Posterior vena cava (tissue), 2 donors: ENCODE data around the gene GALNTL6. TPM values are rescaled to one million over a fixed set of nuclear protein-coding genes. Genes with fewer than 3 reads are reported as not detected.

Source experiments
- DNase-seq: peaks from one replicate; pipeline ENCODE4 v3.0.0-alpha.2; 2020; ENCODE audit warnings: low spot score
- intact Hi-C, 2 donors: fragments of 100-400 bp; cut with DNase I; formaldehyde crosslinking; loops; one replicate each; pipeline versions ENCODE4 v1.14.1 to v1.14.2; 2022 to 2023
- long read RNA-seq, 2 donors: library from polyadenylated mRNA; unstranded; transcript quantifications; one replicate each; pipeline ENCODE4 v2.0.0, GENCODE V29; 2020 to 2021
- total RNA-seq, 2 donors: library from RNA; stranded (reverse); fragmentation: NEBNext Ultra II Directional; extraction: Animal tissue kit (Norgen Biotek cat#: 25700); gene quantifications; one replicate each; pipeline ENCODE4 v1.2.1, GENCODE V29; 2021
- donor health status: DM: yes; HTN: yes; CAD: no.
- donor health status: DM: yes; HTN: yes; CAD: no.

GALNTL6 gene
- not detected for total RNA-seq
- long read RNA-seq, donor 1, result 0 reads
- long read RNA-seq, donor 2, result 0 reads

DNA sequence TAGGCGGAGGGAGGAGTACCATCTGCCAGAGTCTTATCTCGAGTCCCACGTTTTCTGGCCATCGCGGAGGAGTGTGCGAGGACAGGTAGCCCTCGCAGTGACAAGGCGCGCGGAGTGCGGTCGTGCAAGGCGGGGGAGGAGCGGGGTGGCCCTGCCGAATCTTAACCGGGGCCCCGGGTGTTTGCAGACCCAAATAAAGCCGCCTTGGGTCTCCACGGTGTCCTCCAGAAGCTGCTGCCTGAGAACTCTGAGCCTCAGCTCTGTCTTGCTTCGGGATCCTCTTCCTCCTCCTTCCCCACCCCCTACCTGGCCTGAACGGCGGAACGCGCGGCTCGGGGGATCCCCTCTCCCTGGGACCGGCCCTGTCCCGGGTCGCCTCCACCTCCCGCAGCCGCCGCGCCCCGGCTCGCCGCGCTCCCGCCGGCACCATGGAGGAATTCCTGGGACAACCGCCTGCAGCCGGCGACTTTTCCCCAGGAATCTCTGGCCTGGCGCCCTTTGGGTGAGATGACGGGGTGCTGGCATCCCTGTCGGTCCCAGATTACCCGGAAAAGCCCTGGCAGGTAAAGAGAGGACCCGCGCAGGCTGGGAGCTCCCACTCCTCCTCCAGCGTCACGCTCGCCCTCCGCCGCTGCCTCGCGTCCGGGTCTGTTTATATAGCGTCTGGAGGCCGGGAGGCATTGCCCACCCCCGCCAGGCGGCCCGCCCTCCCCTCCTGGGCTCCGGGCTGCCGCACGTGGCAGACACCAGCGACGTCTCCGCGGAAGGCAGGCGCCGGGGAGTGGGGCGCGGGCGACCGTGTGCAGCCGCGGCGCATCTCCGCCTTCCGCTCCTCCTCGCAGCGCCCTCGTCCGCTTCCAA lies at the start of gene GALNTL6:
TSS of gene GALNTL6 (plus strand) at position 740 of the 861 bp plus-strand sequence.
- intact Hi-C loops, result no loop called here
- DNase-seq, result peak; percentile 55

- DNase-seq, result no peak
- intact Hi-C loops, result no loop called here
Observed at GRCh38 chr4:171765514-171765913, 47.7 kb upstream of the GALNTL6 start.

DNA sequence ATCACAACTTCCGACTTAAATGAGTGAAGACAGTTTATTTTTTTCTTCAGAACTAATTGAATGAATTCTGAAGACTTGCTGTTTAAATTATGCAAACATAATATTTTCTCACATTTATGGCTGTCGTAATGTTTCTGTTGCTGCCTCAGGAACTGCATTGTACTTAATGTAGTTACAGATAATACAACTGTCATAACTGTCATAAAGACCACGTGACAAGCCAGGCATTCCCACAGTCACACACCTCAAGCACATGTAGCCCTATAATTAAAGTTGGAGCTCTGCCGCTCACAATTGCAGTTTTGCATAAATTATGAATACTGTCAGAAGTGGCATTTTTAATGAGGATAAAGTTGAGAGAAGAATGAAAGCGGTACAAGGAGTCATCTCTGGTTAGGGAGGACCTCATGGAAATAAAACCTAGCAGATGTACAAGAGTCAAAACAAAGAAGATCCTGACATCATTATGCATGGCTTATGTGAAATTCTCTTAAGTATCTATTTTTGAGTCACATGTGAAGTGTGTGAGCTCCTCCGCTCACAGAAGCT lies 38.5 kb upstream of the GALNTL6 start:
- no peak for DNase-seq
- intact Hi-C loops, result no loop called here

GRCh38 chr4:171779301-171779700 lies 33.9 kb upstream of the GALNTL6 start:
- DNase-seq, result no peak
- intact Hi-C loops, result no loop called here

- DNase-seq, result no peak
- intact Hi-C loops, result no loop called here
Observed at GRCh38 chr4:171785388-171785787, 27.8 kb upstream of the GALNTL6 start.

- no peak for DNase-seq
- intact Hi-C loops, result no loop called here
Observed at GRCh38 chr4:171793723-171794122, 19.5 kb upstream of the GALNTL6 start.

DNA sequence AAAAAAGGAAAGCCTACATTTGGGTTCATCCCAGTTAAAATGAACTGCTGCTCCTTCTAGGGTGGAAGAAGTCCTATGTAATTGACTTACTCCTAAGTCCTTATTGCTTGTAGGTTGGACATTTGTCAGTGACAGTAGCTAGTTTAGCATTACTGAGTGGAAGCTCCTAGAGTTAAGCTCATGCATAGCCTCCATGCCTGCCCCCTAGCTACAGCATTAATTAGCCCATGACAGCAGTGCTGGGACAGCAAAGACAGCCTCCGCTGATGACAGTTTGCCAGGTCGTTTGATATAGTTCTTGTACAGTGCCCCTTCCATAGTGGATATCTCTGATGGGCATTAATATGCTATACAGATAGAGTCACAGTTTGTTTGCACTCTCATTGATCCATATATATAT lies 18.7 kb upstream of the GALNTL6 start:
- intact Hi-C loops, result no loop called here
- no peak for DNase-seq

DNA sequence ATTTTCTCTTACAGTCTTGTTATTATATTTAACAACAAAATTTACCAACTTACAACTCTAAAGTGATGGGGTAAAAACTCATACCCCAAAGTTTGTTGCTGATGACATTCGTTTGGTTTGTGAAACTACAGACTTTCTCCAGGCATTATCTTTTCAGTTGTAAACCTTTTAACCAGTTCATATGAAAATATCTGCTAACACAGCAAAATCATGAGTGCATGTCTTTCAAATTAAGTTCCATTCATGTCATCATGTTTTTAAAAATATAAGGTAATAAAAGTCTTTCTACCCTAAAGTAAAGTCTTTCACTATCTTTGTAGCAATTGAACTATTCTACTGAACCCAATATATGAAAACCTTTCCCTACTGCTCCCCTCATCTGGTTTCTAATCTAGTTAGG lies 3.4 kb upstream of the GALNTL6 start:
- intact Hi-C loops, result no loop called here
- no peak for DNase-seq

GRCh38 chr4:171812333-171812664 lies 905 bp upstream of the GALNTL6 start:
- intact Hi-C loops, result no loop called here
- DNase-seq, result no peak

GRCh38 chr4:171813526-171814250 lies 484 bp downstream of the GALNTL6 start:
- intact Hi-C loops, result no loop called here
- DNase-seq, result peak; percentile 67

DNA sequence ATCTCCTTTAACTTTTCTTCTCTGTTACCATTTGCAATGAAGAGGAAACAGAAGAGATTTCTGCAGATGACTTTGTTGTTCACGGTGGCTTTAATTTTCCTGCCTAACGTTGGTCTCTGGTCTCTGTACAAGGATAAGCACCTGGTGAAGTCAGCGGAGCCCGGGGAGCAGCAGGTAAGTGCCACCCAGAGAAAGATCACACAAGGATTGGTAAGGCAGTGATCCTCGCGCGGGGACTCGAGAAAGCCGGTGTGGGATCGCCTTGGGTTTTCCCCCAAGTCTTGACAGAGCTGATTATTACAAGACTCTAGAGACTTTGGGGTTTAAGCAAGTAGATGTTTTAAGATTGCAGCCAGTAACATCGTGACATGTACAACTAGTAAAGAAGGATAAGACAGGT lies 1.3 kb downstream of the GALNTL6 start:
- intact Hi-C loops, result no loop called here
- no peak for DNase-seq

DNA sequence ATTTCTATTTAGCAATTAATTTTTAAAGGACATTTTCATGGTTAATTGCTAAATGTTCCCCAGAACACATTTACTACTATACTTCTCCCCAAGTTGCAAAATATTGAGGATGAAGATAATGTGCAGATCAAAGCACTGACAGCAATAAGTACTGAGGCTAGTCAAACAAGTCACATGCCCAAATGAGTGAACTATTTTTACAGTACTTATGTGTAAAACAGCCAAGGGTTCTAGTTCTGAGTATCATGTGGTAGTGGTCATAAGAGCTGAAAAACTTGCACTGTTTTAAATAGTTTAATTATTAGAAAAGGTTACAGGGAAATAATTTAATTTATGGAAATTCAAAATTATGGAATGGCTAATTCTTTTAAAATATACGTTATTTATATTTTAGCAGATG lies 3.8 kb downstream of the GALNTL6 start:
- DNase-seq, result no peak

GRCh38 chr4:171834640-171835039 lies 21.4 kb downstream of the GALNTL6 start:
- no peak for DNase-seq
- intact Hi-C loops, result no loop called here

More for the DNA sequence above, 3.8 kb downstream of the GALNTL6 start:
- intact Hi-C loops, result no loop called here

- DNase-seq, result no peak
- intact Hi-C loops, result no loop called here
Observed at GRCh38 chr4:171843456-171843855, 30.3 kb downstream of the GALNTL6 start.

- intact Hi-C loops, result no loop called here
- no peak for DNase-seq
Observed at GRCh38 chr4:171846232-171846631, 33.0 kb downstream of the GALNTL6 start.

DNA sequence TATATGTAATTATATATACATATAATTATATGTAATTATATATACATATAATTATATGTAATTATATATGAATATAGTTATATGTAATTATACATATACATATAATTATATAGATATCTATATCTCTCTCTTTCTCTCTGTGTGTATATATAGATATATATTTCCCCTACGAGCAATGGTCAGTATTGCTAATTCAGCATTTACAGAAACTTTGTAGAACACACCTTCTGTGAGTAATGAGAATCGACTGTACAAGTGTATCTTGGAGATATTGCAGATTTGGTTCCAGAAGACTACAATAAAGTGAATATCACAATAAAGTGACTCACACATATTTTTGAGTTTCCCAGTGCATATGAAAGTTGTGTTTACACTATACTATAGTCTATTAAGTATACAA lies 33.7 kb downstream of the GALNTL6 start:
- DNase-seq, result no peak
- intact Hi-C loops, result no loop called here

GRCh38 chr4:171847751-171848150 lies 34.5 kb downstream of the GALNTL6 start:
- intact Hi-C loops, result no loop called here
- no peak for DNase-seq

DNA sequence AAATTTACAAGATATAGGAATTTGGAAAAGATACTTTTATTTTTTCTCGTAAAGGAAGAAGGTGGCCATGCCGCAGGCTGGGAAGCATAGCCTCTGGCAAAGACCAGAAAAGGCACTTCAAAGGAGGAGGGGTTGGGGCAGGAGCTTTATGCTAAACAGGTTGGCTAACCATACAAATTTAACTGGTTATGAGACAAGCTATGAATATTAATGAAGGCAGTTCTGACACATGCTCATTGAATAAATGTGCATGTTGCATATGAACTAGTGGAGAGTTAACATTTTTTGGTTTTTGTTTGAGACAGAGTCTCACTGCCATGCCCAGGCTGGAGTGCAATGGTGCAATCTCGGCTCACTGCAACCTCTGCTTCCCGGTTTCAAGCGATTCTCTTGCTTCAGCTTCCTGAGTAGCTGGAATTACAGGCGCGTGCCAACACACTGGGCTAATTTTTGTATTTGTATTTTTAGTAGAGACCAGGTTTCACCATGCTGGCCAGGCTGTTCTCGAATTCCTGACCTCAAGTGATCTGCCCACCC lies 36.5 kb downstream of the GALNTL6 start:
- intact Hi-C loops, result no loop called here
- DNase-seq, result no peak

DNA sequence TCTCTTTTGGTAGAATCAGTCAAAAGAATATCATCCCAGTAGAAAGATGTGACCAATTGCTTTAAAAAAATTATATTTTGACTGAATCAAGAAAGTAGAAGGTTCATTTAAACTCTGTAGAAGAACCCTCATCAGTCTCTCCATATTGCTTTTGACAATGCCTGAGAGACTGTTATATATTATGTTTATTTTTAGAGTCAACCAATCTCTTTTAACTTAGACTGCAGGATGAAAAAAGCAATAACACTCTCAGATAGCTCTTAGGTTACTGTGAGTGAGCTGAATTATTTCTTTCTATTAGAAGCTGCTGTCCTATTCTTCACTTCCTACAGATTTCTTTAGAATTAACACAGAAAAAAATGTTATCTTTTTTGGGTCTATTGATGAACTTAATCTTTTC lies 38.1 kb downstream of the GALNTL6 start:
- intact Hi-C loops, result no loop called here
- DNase-seq, result no peak

DNA sequence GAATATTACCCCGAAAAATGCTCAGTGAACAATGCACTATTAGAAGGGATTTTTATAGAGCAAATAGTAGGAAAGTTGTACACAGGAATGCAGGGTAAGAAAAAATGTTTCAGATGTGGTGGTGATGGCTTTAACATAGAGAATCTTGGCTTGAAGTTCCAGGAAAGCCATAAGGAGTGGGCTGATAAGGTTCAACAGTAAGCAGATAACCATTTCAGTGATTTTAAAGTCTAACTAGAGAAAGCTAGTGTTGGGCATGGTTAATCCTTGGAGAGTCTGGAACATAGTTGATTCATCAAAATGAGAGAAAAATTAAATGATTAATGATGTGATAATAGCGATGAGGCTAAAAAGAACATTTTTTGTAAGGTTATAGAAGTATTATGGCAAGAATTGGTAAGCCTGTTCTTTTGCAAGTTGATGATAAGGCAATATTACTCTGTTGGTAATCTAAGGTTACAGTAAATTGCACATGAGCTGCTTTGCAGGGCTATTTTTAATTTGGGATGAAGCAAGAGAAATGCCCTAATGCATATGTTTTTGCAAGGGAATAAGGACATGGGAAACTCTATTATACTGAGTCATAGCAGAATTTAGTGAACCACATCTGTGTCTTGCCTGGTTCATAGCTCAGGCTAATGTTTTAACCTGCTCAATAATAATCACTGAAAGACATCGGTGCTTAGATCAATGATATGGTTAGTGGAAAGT lies 44.3 kb downstream of the GALNTL6 start:
- DNase-seq, result no peak
- intact Hi-C loops, result no loop called here
